Tibial nerve (tissue), 4 donors: Measurements from ENCODE around the gene SIGMAR1.

Experiments used
- EP300 ChIP-seq, 2 donors: sonication (generic); formaldehyde crosslinking; IDR thresholded peaks; one replicate each; pipeline ENCODE4 v1.6.1; 2017; ENCODE audit warnings: antibody characterized with exemption in 2 of 2, mild to moderate bottlenecking in 1 of 2
- TF ChIP-seq, protein P1 (sequence below), 5 experiments: fragments of 200-600 bp in 3 of 5; fragments of 450-650 bp in 2 of 5; sonication (generic) in 3 of 5; IDR thresholded peaks; one replicate each; pipeline ENCODE4 v1.5.1; 2016 to 2019; ENCODE audit warnings: antibody characterized with exemption in 5 of 5, mild to moderate bottlenecking in 3 of 5, moderate library complexity in 2 of 5

DNA sequence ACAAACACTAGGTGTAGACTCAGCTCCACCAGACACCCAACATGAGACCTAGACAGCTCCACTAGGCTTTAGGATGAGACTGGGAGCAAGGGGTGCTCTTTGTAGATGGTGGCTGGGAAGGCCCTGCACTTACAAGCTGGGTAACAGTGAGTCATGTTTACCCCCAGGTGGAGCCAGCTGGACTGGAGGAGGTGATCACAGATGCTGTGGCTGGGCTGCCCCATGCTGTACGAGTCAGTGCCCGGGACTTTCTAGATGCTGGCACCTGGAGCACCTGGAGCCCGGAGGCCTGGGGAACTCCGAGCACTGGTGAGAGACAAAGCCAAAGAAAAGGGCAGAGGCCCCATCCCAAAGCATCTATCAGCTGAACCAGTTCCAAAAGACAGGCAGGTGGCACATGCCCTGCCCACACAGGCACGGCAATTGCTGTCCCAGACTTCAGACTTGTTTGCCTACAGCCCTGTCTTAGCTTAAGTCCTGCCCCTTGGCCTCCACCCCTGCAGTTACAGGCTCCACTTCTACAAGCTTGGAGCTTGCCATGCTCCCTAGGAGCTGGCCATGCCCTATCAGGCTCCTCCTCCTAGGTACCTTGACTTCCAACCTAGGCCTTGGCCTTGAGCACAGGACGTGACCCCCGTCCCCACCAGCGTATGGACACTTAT lies 22.1 kb upstream of the SIGMAR1 start:
- TF ChIP-seq, protein P1, sequence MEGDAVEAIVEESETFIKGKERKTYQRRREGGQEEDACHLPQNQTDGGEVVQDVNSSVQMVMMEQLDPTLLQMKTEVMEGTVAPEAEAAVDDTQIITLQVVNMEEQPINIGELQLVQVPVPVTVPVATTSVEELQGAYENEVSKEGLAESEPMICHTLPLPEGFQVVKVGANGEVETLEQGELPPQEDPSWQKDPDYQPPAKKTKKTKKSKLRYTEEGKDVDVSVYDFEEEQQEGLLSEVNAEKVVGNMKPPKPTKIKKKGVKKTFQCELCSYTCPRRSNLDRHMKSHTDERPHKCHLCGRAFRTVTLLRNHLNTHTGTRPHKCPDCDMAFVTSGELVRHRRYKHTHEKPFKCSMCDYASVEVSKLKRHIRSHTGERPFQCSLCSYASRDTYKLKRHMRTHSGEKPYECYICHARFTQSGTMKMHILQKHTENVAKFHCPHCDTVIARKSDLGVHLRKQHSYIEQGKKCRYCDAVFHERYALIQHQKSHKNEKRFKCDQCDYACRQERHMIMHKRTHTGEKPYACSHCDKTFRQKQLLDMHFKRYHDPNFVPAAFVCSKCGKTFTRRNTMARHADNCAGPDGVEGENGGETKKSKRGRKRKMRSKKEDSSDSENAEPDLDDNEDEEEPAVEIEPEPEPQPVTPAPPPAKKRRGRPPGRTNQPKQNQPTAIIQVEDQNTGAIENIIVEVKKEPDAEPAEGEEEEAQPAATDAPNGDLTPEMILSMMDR (IDR thresholded peaks at IDR 0.05), result no peak
- TF ChIP-seq EP300 (IDR thresholded peaks at IDR 0.05), result no peak
